Calu3 (cell line): Measurements from ENCODE around the gene SCUBE3. TPM values are rescaled to one million over a fixed set of nuclear protein-coding genes. Genes with fewer than 3 reads are reported as not detected.

Experiments used
- BruUV-seq: library from RNA; stranded (reverse); fragments of 400-500 nt; replicated peaks from 2 replicates; lab custom pipeline; 2021; lab: Mats Ljungman, UMichigan
- CTCF ChIA-PET: fragments of 300-600 bp; sonication (Branson Sonifier 250); formaldehyde crosslinking; loops from one replicate; lab custom pipeline; 2022; ENCODE audit warnings: antibody characterized with exemption; lab: Charles Lee
- DNase-seq: peaks from one replicate; pipeline ENCODE4 v3.0.0; 2022
- H3K27ac Mint-ChIP-seq: one replicate; pipeline ENCODE4 v1.8.0; 2022; ENCODE audit warnings: mixed read lengths; ENCODE audit not compliant: unreplicated experiment
- H3K27me3 Mint-ChIP-seq: one replicate; pipeline ENCODE4 v1.8.0; 2022; ENCODE audit warnings: mixed read lengths; ENCODE audit not compliant: unreplicated experiment
- H3K36me3 Mint-ChIP-seq: one replicate; pipeline ENCODE4 v1.8.0; 2022; ENCODE audit warnings: mild to moderate bottlenecking, moderate library complexity, mixed read lengths; ENCODE audit not compliant: insufficient read depth, unreplicated experiment
- H3K4me1 Mint-ChIP-seq: one replicate; pipeline ENCODE4 v1.8.0; 2022; ENCODE audit warnings: mild to moderate bottlenecking, low read depth, mixed read lengths; ENCODE audit not compliant: unreplicated experiment
- H3K4me3 Mint-ChIP-seq: one replicate; pipeline ENCODE4 v1.8.0; 2022; ENCODE audit warnings: mild to moderate bottlenecking, low read depth, moderate library complexity, mixed read lengths; ENCODE audit not compliant: unreplicated experiment
- H3K9me3 Mint-ChIP-seq: one replicate; pipeline ENCODE4 v1.8.0; 2022; ENCODE audit warnings: low read depth, mixed read lengths; ENCODE audit not compliant: unreplicated experiment
- CTCF ChIP-seq: fragments of 200-600 bp; IDR thresholded peaks from one replicate; pipeline ENCODE4 v1.8.0; 2022; ENCODE audit warnings: antibody characterized with exemption; ENCODE audit not compliant: unreplicated experiment
- intact Hi-C: fragments of 100-400 bp; cut with micrococcal nuclease; formaldehyde crosslinking; loops from one replicate; pipeline ENCODE4 v1.10.0; 2022; ENCODE audit not compliant: unreplicated experiment
- total RNA-seq: library from RNA; stranded (reverse); gene quantifications from 2 replicates; pipeline ENCODE4 v1.2.3, GENCODE V29; 2022

The SCUBE3 gene
- total RNA-seq, 1 experiment from 2014 or later = 0.47 TPM

GRCh38 chr6:35216851-35217811, 3.4 kb downstream of the SCUBE3 start:
- Mint-ChIP-seq H3K4me3 (no peak overlapping the region), H3K4me1 (peaks cover 20% of the 10 kb centered on the region), H3K36me3 (peaks cover 8% of the 10 kb centered on the region), H3K27ac (no peak overlapping the region), H3K27me3 (peaks cover 62% of the 10 kb centered on the region), H3K9me3 (no peaks in the 10 kb centered on the region)
- no peak for DNase-seq
- CTCF ChIA-PET = no interaction called here
- intact Hi-C loops = no loop called here
- TF ChIP-seq CTCF = no peak
- BruUV-seq = no TSS peak

- CTCF ChIA-PET = interaction anchor here (0.6 to 1.6 kb wide), 2 partner anchors 13 to 617 kb away, joined by 4 read pairs; no protein-coding TSS in a partner anchor
- TF ChIP-seq CTCF = no peak
- no peak overlapping the region for H3K27ac Mint-ChIP-seq
- DNase-seq = no peak
- H3K4me1 Mint-ChIP-seq = peaks cover 20% of the 10 kb centered on the region
- no TSS peak for BruUV-seq
- peaks cover 53% of the 10 kb centered on the region for H3K27me3 Mint-ChIP-seq
- H3K9me3 Mint-ChIP-seq = no peaks in the 10 kb centered on the region
- no peak overlapping the region for H3K4me3 Mint-ChIP-seq
- intact Hi-C loops = no loop called here
- peaks cover 4% of the 10 kb centered on the region for H3K36me3 Mint-ChIP-seq
These were observed 4.3 kb downstream of the SCUBE3 start for GRCh38 chr6:35218021-35218420.

DNA sequence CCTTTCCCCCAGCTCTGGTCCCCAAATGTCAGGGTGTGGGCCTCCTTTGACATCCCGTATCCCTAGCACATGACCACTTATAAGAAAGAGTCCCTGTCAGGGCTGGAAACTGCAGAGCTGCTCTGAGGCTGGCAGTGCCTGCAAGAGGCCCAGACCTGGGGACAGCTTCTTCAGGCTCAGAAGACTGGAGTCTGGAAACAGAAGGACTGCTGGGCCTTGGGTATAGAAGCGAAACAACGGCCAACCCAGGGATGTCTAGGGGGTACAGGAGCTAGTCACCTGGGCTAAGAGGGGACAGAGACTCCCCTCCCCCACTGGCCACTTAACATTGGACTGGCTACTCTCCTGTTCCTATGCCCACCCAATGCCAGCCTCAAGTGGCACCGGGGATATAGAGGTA, 4.7 kb downstream of the SCUBE3 start:
- DNase-seq = no peak
- CTCF ChIA-PET = interaction anchor here (0.6 to 1.6 kb wide), 2 partner anchors 13 to 617 kb away, joined by 4 read pairs; no protein-coding TSS in a partner anchor
- Mint-ChIP-seq H3K4me3 (no peak overlapping the region), H3K27me3 (peaks cover 53% of the 10 kb centered on the region), H3K9me3 (no peaks in the 10 kb centered on the region), H3K27ac (no peak overlapping the region), H3K4me1 (peaks cover 20% of the 10 kb centered on the region), H3K36me3 (no peaks in the 10 kb centered on the region)
- intact Hi-C loops = no loop called here
- no TSS peak for BruUV-seq
- no peak for TF ChIP-seq CTCF

- no peaks in the 10 kb centered on the region for H3K9me3 Mint-ChIP-seq
- peaks cover 58% of the 10 kb centered on the region for H3K27me3 Mint-ChIP-seq
- CTCF ChIA-PET = interaction anchor here (1.6 kb wide), 1 partner anchor 15 kb away, joined by 4 read pairs; no protein-coding TSS in a partner anchor
- BruUV-seq = no TSS peak
- TF ChIP-seq CTCF = no peak
- intact Hi-C loops = no loop called here
- DNase-seq = no peak
- peaks cover 20% of the 10 kb centered on the region for H3K4me1 Mint-ChIP-seq
- H3K27ac Mint-ChIP-seq = no peak overlapping the region
- no peaks in the 10 kb centered on the region for H3K36me3 Mint-ChIP-seq
- H3K4me3 Mint-ChIP-seq = no peak overlapping the region
These were observed 6.0 kb downstream of the SCUBE3 start for GRCh38 chr6:35219683-35220326.
